ENCODE data around the gene ZFP36. TPM values are rescaled to one million over a fixed set of nuclear protein-coding genes. Genes with fewer than 3 reads are reported as not detected.
A peak's percentile ranks its signal among the peaks of the same experiment; 100 is the strongest.

Gene ZFP36
- total and polyA plus RNA-seq, 4 experiments from 2014 or later = 151 to 191 (median 158) TPM

- H3K9me3 ChIP-seq (ENCODE audit: control insufficient read depth in 1 of 2, low read length in 2 of 2) = no peaks in the 10 kb centered on the region
- Mint-ChIP-seq H3K27ac (peak overlapping the region in 1 of 7 donors; percentile 75), H3K27me3 (no peaks in the 10 kb centered on the region), H3K9me3 (no peaks in the 10 kb centered on the region), H3K4me3 (no peak overlapping the region), H3K4me1 (peaks cover 0 to 3% (median 0%) of the 10 kb centered on the region in 4 donors), H3K36me3 (peaks cover 27 to 57% of the 10 kb centered on the region in 2 donors)
- no peak overlapping the region for H3K4me3 ChIP-seq (ENCODE audit: low read length in 2 of 2)
- peaks cover 25% of the 10 kb centered on the region for H3K36me3 ChIP-seq (ENCODE audit: insufficient read depth, low read length)
- no peaks in the 10 kb centered on the region for H3K4me1 ChIP-seq (ENCODE audit: insufficient read depth, low read length)
- no peaks in the 10 kb centered on the region for H3K27me3 ChIP-seq (ENCODE audit: insufficient read depth, low read length)
- no peak for DNase-seq
- ChIA-PET CTCF (ENCODE audit: partially characterized antibody) (interaction anchor here (1.4 kb wide), 1 partner anchor 259 kb away, joined by 3 read pairs; no protein-coding TSS in a partner anchor), POLR2A (ENCODE audit: partially characterized antibody) (interaction anchor here (0.8 kb wide), 1 partner anchor 22 kb away, joined by 3 read pairs; the partner anchor contains the start of genes MED29 and PAF1)
- no peak overlapping the region for H3K27ac ChIP-seq (ENCODE audit: low read depth, low read length)
- intact Hi-C loops (cut with micrococcal nuclease) = no loop called here
These were observed 37.4 kb upstream of the ZFP36 start for GRCh38 chr19:39369200-39369599.

GRCh38 chr19:39370735-39371134 is 35.9 kb upstream of the ZFP36 start:
- H3K4me1 ChIP-seq (ENCODE audit: insufficient read depth, low read length) = no peaks in the 10 kb centered on the region
- H3K36me3 ChIP-seq (ENCODE audit: insufficient read depth, low read length) = peaks cover 26% of the 10 kb centered on the region
- Mint-ChIP-seq H3K4me3 (no peak overlapping the region), H3K4me1 (peaks cover 0 to 2% (median 0%) of the 10 kb centered on the region in 4 donors), H3K27ac (peak overlapping the region in 1 of 7 donors; percentile 60), H3K27me3 (no peaks in the 10 kb centered on the region), H3K9me3 (no peaks in the 10 kb centered on the region), H3K36me3 (peaks cover 29 to 57% of the 10 kb centered on the region in 2 donors)
- no peak overlapping the region for H3K4me3 ChIP-seq (ENCODE audit: low read length in 2 of 2)
- intact Hi-C loops (cut with micrococcal nuclease) = no loop called here
- H3K27me3 ChIP-seq (ENCODE audit: insufficient read depth, low read length) = no peaks in the 10 kb centered on the region
- DNase-seq = no peak
- H3K27ac ChIP-seq (ENCODE audit: low read depth, low read length) = no peak overlapping the region
- CTCF ChIA-PET (ENCODE audit: partially characterized antibody) = no interaction called here
- POLR2A ChIA-PET (ENCODE audit: partially characterized antibody) = no interaction called here
- no peaks in the 10 kb centered on the region for H3K9me3 ChIP-seq (ENCODE audit: control insufficient read depth in 1 of 2, low read length in 2 of 2)

- ChIA-PET CTCF (ENCODE audit: partially characterized antibody) (no interaction called here), POLR2A (ENCODE audit: partially characterized antibody) (interaction anchor here (0.8 kb wide), 1 partner anchor 10 kb away, joined by 3 read pairs; no protein-coding TSS in a partner anchor)
- H3K36me3 Mint-ChIP-seq = peaks cover 38 to 62% of the 10 kb centered on the region in 2 donors
- Histone ChIP-seq H3K27me3 (ENCODE audit: insufficient read depth, low read length) (no peaks in the 10 kb centered on the region), H3K36me3 (ENCODE audit: insufficient read depth, low read length) (peaks cover 41% of the 10 kb centered on the region), H3K27ac (ENCODE audit: low read depth, low read length) (no peak overlapping the region), H3K9me3 (ENCODE audit: control insufficient read depth in 1 of 2, low read length in 2 of 2) (no peaks in the 10 kb centered on the region), H3K4me3 (ENCODE audit: low read length in 2 of 2) (no peak overlapping the region), H3K4me1 (ENCODE audit: insufficient read depth, low read length) (no peaks in the 10 kb centered on the region)
- peaks cover 0 to 2% (median 0%) of the 10 kb centered on the region in 4 donors for H3K4me1 Mint-ChIP-seq
- peak overlapping the region in 6 of 7 donors; percentile 2 to 59 (median 17) for H3K27ac Mint-ChIP-seq
- no peaks in the 10 kb centered on the region for H3K9me3 Mint-ChIP-seq
- H3K27me3 Mint-ChIP-seq = no peaks in the 10 kb centered on the region
- H3K4me3 Mint-ChIP-seq = no peak overlapping the region
- no peak for DNase-seq
- intact Hi-C loops (cut with micrococcal nuclease) = no loop called here
These were observed 34.4 kb upstream of the ZFP36 start for GRCh38 chr19:39372047-39372802.

GRCh38 chr19:39372941-39373340 is 33.7 kb upstream of the ZFP36 start:
- intact Hi-C loops (cut with micrococcal nuclease) = no loop called here
- CTCF ChIA-PET (ENCODE audit: partially characterized antibody) = no interaction called here
- H3K9me3 Mint-ChIP-seq = no peaks in the 10 kb centered on the region

GRCh38 chr19:39375929-39376328 is 30.7 kb upstream of the ZFP36 start:
- Histone ChIP-seq H3K4me3 (ENCODE audit: low read length in 2 of 2) (no peak overlapping the region), H3K27ac (ENCODE audit: low read depth, low read length) (no peak overlapping the region), H3K4me1 (ENCODE audit: insufficient read depth, low read length) (no peaks in the 10 kb centered on the region), H3K36me3 (ENCODE audit: insufficient read depth, low read length) (peaks cover 53% of the 10 kb centered on the region), H3K27me3 (ENCODE audit: insufficient read depth, low read length) (no peaks in the 10 kb centered on the region), H3K9me3 (ENCODE audit: control insufficient read depth in 1 of 2, low read length in 2 of 2) (no peaks in the 10 kb centered on the region)
- peaks cover 0 to 2% (median 0%) of the 10 kb centered on the region in 4 donors for H3K4me1 Mint-ChIP-seq
- H3K9me3 Mint-ChIP-seq = no peaks in the 10 kb centered on the region
- peak overlapping the region in 2 of 7 donors; percentile 52 to 60 for H3K27ac Mint-ChIP-seq
- POLR2A ChIA-PET (ENCODE audit: partially characterized antibody) = interaction anchor here (0.6 to 1.0 kb wide), 2 partner anchors 32 to 71 kb away, joined by 3 read pairs; no protein-coding TSS in a partner anchor
- no peak for DNase-seq
- intact Hi-C loops (cut with micrococcal nuclease) = no loop called here
- no peaks in the 10 kb centered on the region for H3K27me3 Mint-ChIP-seq
- CTCF ChIA-PET (ENCODE audit: partially characterized antibody) = no interaction called here
- peaks cover 41 to 71% of the 10 kb centered on the region in 2 donors for H3K36me3 Mint-ChIP-seq
- H3K4me3 Mint-ChIP-seq = no peak overlapping the region

More at GRCh38 chr19:39372941-39373340, 33.7 kb upstream of the ZFP36 start:
- Mint-ChIP-seq H3K27me3 (no peaks in the 10 kb centered on the region), H3K27ac (peak overlapping the region in 4 of 7 donors; percentile 11 to 85 (median 50)), H3K4me1 (peaks cover 0 to 2% (median 0%) of the 10 kb centered on the region in 4 donors), H3K4me3 (no peak overlapping the region), H3K36me3 (peaks cover 43 to 67% of the 10 kb centered on the region in 2 donors)
- no peak overlapping the region for H3K27ac ChIP-seq (ENCODE audit: low read depth, low read length)
- no peaks in the 10 kb centered on the region for H3K4me1 ChIP-seq (ENCODE audit: insufficient read depth, low read length)
- no peaks in the 10 kb centered on the region for H3K9me3 ChIP-seq (ENCODE audit: control insufficient read depth in 1 of 2, low read length in 2 of 2)
- no peak for DNase-seq
- no peak overlapping the region for H3K4me3 ChIP-seq (ENCODE audit: low read length in 2 of 2)
- POLR2A ChIA-PET (ENCODE audit: partially characterized antibody) = interaction anchor here (0.8 kb wide), 1 partner anchor 10 kb away, joined by 3 read pairs; no protein-coding TSS in a partner anchor
- H3K36me3 ChIP-seq (ENCODE audit: insufficient read depth, low read length) = peaks cover 48% of the 10 kb centered on the region
- H3K27me3 ChIP-seq (ENCODE audit: insufficient read depth, low read length) = no peaks in the 10 kb centered on the region

GRCh38 chr19:39377373-39378362 is 29.0 kb upstream of the ZFP36 start:
- POLR2A ChIA-PET (ENCODE audit: partially characterized antibody) = no interaction called here
- H3K36me3 ChIP-seq (ENCODE audit: insufficient read depth, low read length) = peaks cover 54% of the 10 kb centered on the region

More at GRCh38 chr19:39377373-39378362, 29.0 kb upstream of the ZFP36 start:
- H3K27ac ChIP-seq (ENCODE audit: low read depth, low read length) = no peak overlapping the region
- H3K4me3 ChIP-seq (ENCODE audit: low read length in 2 of 2) = no peak overlapping the region
- Mint-ChIP-seq H3K4me1 (peaks cover 0 to 2% (median 0%) of the 10 kb centered on the region in 4 donors), H3K27me3 (no peaks in the 10 kb centered on the region), H3K4me3 (no peak overlapping the region), H3K36me3 (peaks cover 46 to 74% of the 10 kb centered on the region in 2 donors), H3K9me3 (no peaks in the 10 kb centered on the region), H3K27ac (peak overlapping the region in 2 of 7 donors; percentile 50 to 74)
- H3K9me3 ChIP-seq (ENCODE audit: control insufficient read depth in 1 of 2, low read length in 2 of 2) = no peaks in the 10 kb centered on the region
- CTCF ChIA-PET (ENCODE audit: partially characterized antibody) = no interaction called here
- DNase-seq = no peak
- H3K27me3 ChIP-seq (ENCODE audit: insufficient read depth, low read length) = no peaks in the 10 kb centered on the region
- intact Hi-C loops (cut with micrococcal nuclease) = no loop called here
- H3K4me1 ChIP-seq (ENCODE audit: insufficient read depth, low read length) = no peaks in the 10 kb centered on the region

Measured in CD4-positive, alpha-beta memory T cell (primary cell).